ENCODE data around the gene ZNF557.

ZNF557 gene

DNA sequence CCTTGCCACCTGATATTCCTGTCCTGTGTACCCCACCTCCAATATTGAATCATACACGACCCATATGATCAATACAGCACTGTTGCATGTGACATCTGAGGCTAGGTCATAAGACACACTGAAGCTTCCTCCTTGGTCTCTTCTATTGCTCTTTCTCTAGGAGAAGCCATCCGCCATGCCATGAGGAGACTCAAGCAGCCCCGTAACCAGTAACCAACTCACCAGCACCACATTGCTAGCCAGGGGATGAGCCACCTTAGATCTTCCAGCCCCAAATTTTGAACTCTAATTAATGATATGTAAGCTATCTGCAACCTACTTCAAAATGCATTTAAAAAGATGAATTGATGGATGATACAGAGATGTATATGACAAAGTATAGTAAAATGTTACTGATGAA is 28.6 kb downstream of the ZNF557 start:
- no peaks in the 10 kb centered on the region for H3K36me3 ChIP-seq (ENCODE audit: insufficient read depth, low read length)
- peaks cover 3% of the 10 kb centered on the region for H3K4me1 ChIP-seq (ENCODE audit: insufficient read depth, low read length)
- peaks cover 15% of the 10 kb centered on the region for H3K9me3 ChIP-seq (ENCODE audit: low read length)
- H3K4me3 ChIP-seq (ENCODE audit: low read length) = peak overlapping the region; percentile 57
- H2AFZ ChIP-seq (ENCODE audit: low read depth, low read length) = peak overlapping the region; percentile 6
- no peaks in the 10 kb centered on the region for H3K27me3 ChIP-seq (ENCODE audit: insufficient read depth, low read length)

DNA sequence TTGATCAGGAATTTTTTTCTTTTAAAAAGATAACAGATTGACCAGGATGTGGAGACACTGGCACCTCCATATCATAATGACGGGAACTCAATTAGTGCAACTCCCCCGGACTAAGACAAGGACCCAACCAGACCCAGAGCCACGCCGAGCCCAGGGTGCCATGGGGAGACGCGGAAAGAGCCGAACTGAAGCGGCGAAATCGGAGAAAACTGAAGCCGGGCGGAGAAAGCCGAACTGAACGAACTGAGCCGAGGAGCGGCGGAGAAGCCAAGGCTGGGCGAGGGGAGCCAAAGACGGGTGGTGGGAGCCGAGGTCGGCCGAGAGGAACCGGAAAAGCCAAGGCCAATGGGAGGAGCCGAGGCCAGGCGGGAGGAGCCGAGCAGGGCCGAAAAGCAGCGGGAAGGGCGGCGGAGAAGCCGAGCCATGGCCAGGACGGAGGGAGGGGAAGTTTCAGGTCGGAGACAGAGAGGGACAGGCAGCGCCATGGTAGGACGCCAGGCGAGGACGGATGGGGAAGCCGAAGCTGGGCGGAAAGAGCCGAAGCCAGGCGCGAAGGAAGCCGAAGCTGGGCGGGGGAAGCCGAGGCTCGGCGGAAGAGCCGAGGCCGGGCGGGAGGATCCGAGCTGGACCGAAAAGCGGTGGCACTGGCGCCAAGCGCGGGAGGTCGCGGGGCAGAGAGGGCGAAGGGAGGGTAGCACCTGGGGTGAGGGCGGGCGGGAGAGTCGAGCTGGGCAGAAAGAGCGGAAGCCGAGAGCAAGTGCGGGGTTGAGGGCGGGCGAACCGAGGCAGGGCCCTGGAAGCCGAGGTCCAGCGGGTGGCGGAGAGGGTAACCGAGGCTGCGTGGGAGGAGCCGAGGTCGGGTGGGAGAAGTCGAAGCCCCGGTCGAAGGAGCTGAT is 29.4 kb downstream of the ZNF557 start:
- Histone ChIP-seq H3K27me3 (ENCODE audit: insufficient read depth, low read length) (no peaks in the 10 kb centered on the region), H3K36me3 (ENCODE audit: insufficient read depth, low read length) (no peaks in the 10 kb centered on the region), H3K4me1 (ENCODE audit: insufficient read depth, low read length) (peaks cover 3% of the 10 kb centered on the region), H3K4me3 (ENCODE audit: low read length) (peak overlapping the region; percentile 57), H2AFZ (ENCODE audit: low read depth, low read length) (peak overlapping the region; percentile 39), H3K9me3 (ENCODE audit: low read length) (peaks cover 12% of the 10 kb centered on the region)

DNA sequence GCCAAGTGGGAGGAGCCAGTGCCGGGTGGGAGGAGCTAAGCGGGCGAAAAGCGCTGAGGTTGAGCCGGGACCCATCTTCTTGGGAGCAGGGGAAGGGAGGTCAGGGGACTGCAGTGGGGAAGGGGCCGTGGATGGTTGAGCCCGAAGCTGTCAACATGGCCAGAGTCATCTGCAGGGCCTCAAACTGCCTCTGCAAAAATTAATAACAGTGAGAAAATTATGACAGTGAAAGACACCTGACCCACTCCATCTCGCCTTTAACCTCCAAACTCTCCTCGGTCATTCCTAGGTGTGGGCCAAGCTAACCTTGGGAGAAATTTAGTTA is 30.1 kb downstream of the ZNF557 start:
- peaks cover 12% of the 10 kb centered on the region for H3K9me3 ChIP-seq (ENCODE audit: low read length)
- H3K36me3 ChIP-seq (ENCODE audit: insufficient read depth, low read length) = no peaks in the 10 kb centered on the region
- H3K4me1 ChIP-seq (ENCODE audit: insufficient read depth, low read length) = peaks cover 3% of the 10 kb centered on the region
- H3K27me3 ChIP-seq (ENCODE audit: insufficient read depth, low read length) = no peaks in the 10 kb centered on the region
- peak overlapping the region; percentile 57 for H3K4me3 ChIP-seq (ENCODE audit: low read length)
- peak overlapping the region; percentile 39 for H2AFZ ChIP-seq (ENCODE audit: low read depth, low read length)

DNA sequence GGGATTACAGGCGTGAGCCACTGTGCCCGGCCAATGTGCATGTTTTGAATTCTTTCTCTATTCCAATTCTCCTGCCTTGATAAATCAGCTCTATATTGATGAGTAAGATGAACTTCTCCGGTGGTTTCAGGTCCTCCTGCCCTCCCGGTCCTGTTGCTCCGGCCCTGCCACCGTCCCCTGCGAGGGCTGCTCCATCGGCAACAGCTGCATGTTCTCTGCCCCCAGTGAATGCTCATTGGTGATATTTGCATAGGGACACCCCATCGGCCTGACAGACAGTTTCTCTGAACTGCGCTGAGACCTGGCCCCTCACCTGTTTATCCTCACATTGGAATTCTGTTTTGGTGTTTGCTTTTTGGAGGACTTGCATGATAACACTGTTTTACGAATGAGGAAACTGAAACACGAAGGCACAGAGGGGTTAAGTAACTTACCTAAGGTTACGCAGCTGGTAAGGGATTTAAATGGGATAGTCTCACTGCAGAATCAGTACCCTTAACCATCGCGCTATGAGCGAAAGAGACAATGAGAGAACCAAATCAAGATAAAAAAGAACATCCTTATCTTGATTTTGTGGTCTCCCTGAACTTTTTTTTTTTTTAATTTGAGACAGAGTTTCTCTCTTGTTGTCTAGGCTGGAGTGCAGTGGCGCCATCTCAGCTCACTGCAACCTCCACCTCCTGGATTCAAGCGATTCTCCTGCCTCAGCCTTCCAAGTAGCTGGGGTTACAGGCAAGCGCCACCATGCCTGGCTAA is 32.2 kb downstream of the ZNF557 start:
- Histone ChIP-seq H3K27me3 (ENCODE audit: insufficient read depth, low read length) (no peaks in the 10 kb centered on the region), H3K4me3 (ENCODE audit: low read length) (no peak overlapping the region), H2AFZ (ENCODE audit: low read depth, low read length) (no peak overlapping the region), H3K36me3 (ENCODE audit: insufficient read depth, low read length) (no peaks in the 10 kb centered on the region), H3K4me1 (ENCODE audit: insufficient read depth, low read length) (peaks cover 3% of the 10 kb centered on the region), H3K9me3 (ENCODE audit: low read length) (peaks cover 2% of the 10 kb centered on the region)

DNA sequence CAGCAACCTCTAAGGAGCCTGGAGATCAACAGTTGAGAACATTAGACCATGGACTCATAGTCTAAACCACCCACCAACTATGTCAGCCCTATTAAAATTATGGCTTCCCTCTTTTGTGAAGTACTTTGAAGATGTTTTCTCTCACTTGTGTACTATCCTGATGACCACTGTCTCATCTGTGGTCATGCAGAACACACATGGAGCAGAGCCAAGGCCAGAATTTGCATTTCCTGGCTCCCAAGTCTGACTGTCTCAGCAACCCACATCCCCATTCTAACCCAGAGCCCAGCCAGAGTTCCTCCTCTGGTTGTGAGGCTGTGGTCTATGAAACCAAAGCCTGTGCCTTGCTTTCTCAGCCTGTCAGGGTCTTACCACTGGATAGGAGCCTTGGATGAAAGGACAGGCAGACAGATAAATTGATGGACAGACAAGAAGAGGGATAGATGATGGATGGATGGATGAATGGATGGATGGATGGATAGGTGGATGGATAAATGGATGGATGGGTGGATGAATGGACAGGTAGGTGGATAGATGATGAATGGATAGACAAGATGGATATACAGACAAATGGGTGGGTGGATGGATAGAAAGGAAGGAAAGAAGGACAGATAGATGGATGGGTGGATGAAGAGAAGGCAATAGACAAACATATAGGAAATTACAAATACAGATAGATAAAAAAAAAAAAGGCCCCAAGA is 35.4 kb downstream of the ZNF557 start:
- Histone ChIP-seq H3K4me1 (ENCODE audit: insufficient read depth, low read length) (peaks cover under 1% of the 10 kb centered on the region), H3K4me3 (ENCODE audit: low read length) (no peak overlapping the region), H3K27me3 (ENCODE audit: insufficient read depth, low read length) (no peaks in the 10 kb centered on the region), H2AFZ (ENCODE audit: low read depth, low read length) (no peak overlapping the region), H3K9me3 (ENCODE audit: low read length) (no peaks in the 10 kb centered on the region), H3K36me3 (ENCODE audit: insufficient read depth, low read length) (no peaks in the 10 kb centered on the region)

DNA sequence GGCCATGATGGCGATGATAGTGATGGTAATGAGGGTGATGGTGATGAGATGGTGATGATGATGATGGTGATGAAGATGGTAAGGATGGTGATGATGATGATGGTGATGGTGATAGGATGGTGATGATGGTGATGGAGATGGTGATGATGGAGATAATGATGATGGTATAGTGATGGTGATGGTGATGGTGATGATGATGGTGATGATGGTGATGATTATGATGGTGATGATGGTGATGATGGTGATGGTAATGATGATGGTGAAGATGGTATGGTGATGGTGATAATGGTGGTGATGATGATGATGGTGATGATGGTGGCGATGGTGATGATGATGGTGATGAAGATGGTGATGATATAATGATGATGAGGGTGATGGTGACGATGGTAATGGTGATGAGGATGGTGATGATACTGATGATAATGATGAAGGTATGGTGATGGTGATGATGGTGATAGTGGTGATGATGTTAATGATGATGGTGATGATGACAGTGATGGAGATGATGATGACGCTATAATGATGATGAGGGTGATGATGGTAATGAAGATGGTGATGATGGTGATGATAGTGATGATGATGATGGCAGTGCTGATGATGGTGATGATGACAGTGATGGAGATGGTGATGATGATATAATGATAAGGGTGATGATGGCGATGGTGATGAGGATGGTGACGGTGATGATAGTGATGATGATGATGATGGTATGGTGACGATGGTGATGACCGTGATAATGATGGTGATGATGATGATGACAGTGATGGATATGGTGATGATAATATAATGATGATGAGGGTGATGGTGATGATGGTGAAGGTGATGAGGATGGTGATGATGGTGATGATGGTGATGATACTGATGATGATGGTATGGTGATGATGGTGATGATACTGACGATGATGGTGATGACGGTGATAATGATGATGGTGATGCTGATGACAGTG is 37.5 kb downstream of the ZNF557 start:
- Histone ChIP-seq H3K36me3 (ENCODE audit: insufficient read depth, low read length) (no peaks in the 10 kb centered on the region), H3K27me3 (ENCODE audit: insufficient read depth, low read length) (no peaks in the 10 kb centered on the region), H3K9me3 (ENCODE audit: low read length) (no peaks in the 10 kb centered on the region), H3K4me3 (ENCODE audit: low read length) (no peak overlapping the region), H3K4me1 (ENCODE audit: insufficient read depth, low read length) (no peaks in the 10 kb centered on the region), H2AFZ (ENCODE audit: low read depth, low read length) (no peak overlapping the region)

DNA sequence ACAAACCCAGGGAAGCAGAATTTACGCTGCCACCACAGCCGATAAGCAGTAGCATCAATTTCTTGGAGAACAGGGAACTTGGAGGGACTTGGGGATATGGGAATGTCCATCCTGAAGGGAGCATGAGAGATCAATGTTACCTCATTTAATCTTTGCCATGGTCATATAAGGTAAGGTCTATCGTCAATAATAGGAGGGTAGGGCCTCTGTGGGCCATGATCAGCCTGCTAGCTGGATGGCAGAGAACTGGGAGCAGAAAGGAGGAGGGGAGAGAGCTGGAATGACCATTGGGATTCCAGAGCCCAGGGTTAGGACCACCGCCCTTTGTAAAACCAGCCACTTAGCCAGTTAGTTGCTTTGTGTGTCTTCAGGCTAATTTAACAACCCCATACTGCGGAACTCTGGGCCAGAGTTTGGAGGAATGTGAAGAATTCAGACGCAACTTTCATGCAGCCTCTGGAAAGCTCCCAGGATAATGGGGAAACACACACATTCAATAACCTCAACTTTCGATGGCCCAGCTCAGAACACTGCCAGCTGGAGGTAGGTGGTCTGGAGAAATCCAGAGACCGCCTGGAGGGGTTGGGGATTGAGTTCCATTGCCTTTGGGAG is 40.3 kb downstream of the ZNF557 start:
- H3K27me3 ChIP-seq (ENCODE audit: insufficient read depth, low read length) = no peaks in the 10 kb centered on the region
- no peaks in the 10 kb centered on the region for H3K9me3 ChIP-seq (ENCODE audit: low read length)
- no peaks in the 10 kb centered on the region for H3K4me1 ChIP-seq (ENCODE audit: insufficient read depth, low read length)
- H2AFZ ChIP-seq (ENCODE audit: low read depth, low read length) = no peak overlapping the region
- no peak overlapping the region for H3K4me3 ChIP-seq (ENCODE audit: low read length)
- no peaks in the 10 kb centered on the region for H3K36me3 ChIP-seq (ENCODE audit: insufficient read depth, low read length)

DNA sequence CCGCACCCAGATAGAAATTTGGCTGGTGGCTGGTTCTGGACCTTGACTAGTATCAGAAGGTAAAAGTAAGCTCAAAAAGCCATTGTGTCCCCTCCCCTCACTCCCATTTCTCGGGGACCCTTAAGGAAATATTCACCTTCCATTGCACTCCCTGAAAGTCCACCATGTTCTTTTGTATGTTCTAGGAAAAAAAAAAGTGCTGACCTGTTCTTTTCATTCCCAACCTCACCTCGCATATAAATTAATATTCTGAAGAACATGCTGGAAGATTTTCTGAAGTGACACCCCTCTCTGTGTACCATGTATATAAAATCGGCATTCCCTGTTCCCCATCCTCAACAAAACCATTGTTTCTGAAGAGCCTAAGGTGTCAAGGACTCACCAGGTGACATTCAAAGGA is 43.2 kb downstream of the ZNF557 start:
- Histone ChIP-seq H3K36me3 (ENCODE audit: insufficient read depth, low read length) (peaks cover 12% of the 10 kb centered on the region), H3K9me3 (ENCODE audit: low read length) (no peaks in the 10 kb centered on the region), H3K4me3 (ENCODE audit: low read length) (no peak overlapping the region), H3K27me3 (ENCODE audit: insufficient read depth, low read length) (no peaks in the 10 kb centered on the region), H2AFZ (ENCODE audit: low read depth, low read length) (no peak overlapping the region), H3K4me1 (ENCODE audit: insufficient read depth, low read length) (no peaks in the 10 kb centered on the region)

DNA sequence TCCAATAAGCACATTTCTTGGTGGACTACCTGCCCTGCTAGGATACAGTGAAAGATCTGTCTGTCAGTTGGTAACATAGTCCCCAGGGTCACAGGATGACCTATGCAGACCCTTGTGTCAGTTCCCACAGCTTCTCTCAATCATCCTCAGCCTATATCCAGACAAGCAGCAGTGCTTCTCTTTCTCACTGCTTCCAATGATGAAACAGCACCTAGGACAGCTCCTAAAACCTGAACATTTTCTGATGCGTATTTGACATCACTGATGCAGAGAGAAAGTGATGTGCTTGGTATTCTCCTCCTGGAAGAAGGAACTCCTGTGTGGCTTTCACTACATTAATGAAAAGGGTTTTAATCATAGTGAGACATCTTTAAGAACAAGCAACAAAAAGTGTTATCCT is 43.7 kb downstream of the ZNF557 start:
- no peaks in the 10 kb centered on the region for H3K9me3 ChIP-seq (ENCODE audit: low read length)
- no peak overlapping the region for H3K4me3 ChIP-seq (ENCODE audit: low read length)
- H3K27me3 ChIP-seq (ENCODE audit: insufficient read depth, low read length) = no peaks in the 10 kb centered on the region
- no peaks in the 10 kb centered on the region for H3K4me1 ChIP-seq (ENCODE audit: insufficient read depth, low read length)
- peaks cover 12% of the 10 kb centered on the region for H3K36me3 ChIP-seq (ENCODE audit: insufficient read depth, low read length)
- H2AFZ ChIP-seq (ENCODE audit: low read depth, low read length) = no peak overlapping the region

DNA sequence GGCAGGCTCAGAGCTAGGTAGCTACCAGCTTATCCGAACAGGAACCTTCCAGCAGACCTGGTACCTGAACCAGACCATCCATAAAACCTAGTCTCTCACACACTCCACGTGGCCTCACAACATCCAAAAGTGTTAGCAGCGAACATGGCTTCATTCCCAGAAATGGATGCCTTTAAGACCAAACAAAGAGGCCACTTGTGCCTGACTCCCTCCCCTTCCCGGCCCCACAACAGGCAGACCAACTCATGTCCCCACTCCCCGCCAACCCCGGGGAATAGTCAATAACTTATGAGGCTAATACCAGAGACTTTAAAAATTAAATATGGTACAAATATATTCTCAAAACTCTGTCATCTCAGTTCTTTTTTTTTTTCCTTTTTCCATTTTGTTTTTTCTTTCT is 46.2 kb downstream of the ZNF557 start:
- Histone ChIP-seq H3K27me3 (ENCODE audit: insufficient read depth, low read length) (no peaks in the 10 kb centered on the region), H3K9me3 (ENCODE audit: low read length) (no peaks in the 10 kb centered on the region), H3K4me3 (ENCODE audit: low read length) (no peak overlapping the region), H3K4me1 (ENCODE audit: insufficient read depth, low read length) (no peaks in the 10 kb centered on the region), H2AFZ (ENCODE audit: low read depth, low read length) (no peak overlapping the region), H3K36me3 (ENCODE audit: insufficient read depth, low read length) (peaks cover 21% of the 10 kb centered on the region)

DNA sequence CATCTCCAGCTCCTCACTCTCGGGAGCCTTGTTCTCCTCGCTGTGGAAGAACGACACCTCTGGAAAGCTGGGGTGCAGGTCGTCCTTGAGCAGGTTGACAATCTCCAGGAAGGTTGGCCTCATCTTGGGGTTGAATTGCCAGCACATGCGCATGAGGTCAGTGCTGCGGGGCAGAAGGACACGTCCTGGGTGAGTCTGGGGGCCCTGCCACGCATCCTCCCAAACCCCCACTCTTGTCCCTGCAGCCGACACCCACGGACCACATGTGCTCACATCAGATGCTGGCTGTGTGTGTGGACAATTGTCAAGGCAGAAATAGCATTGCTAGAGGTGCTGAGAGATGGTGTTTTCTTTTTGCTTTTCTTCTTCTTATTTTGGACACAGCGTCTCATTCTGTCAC is 47.7 kb downstream of the ZNF557 start:
- no peaks in the 10 kb centered on the region for H3K9me3 ChIP-seq (ENCODE audit: low read length)
- no peaks in the 10 kb centered on the region for H3K4me1 ChIP-seq (ENCODE audit: insufficient read depth, low read length)
- no peak overlapping the region for H3K4me3 ChIP-seq (ENCODE audit: low read length)

DNA sequence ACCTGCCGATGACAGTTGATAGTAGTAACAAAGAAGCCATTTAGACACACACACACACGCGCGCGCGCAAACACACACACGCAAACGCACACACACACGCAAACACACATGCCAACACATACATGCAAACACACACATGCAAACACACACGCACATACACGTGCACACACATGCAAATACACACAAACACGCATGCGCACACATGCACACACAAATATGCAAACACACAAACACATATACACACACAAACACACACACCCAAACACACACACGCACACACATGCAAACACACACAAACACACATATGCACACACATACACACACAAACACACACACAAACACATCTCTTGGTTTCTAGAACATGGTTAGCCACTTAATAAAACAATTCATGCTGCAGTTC is 50.1 kb downstream of the ZNF557 start:
- Histone ChIP-seq H3K4me3 (ENCODE audit: low read length) (no peak overlapping the region), H2AFZ (ENCODE audit: low read depth, low read length) (no peak overlapping the region), H3K36me3 (ENCODE audit: insufficient read depth, low read length) (peaks cover 37% of the 10 kb centered on the region), H3K27me3 (ENCODE audit: insufficient read depth, low read length) (no peaks in the 10 kb centered on the region), H3K4me1 (ENCODE audit: insufficient read depth, low read length) (no peaks in the 10 kb centered on the region), H3K9me3 (ENCODE audit: low read length) (no peaks in the 10 kb centered on the region)

More for the DNA sequence above, 47.7 kb downstream of the ZNF557 start:
- no peaks in the 10 kb centered on the region for H3K27me3 ChIP-seq (ENCODE audit: insufficient read depth, low read length)
- H3K36me3 ChIP-seq (ENCODE audit: insufficient read depth, low read length) = peaks cover 27% of the 10 kb centered on the region
- H2AFZ ChIP-seq (ENCODE audit: low read depth, low read length) = no peak overlapping the region

Measured in neuron (in vitro differentiated cells).